HFFc6 (cell line): Measurements from ENCODE around the gene AOPEP. TPM values are rescaled to one million over a fixed set of nuclear protein-coding genes. Genes with fewer than 3 reads are reported as not detected.

ENCODE experiments used
- DNase-seq: peaks from one replicate; pipeline ENCODE4 v3.0.0-alpha.2; 2018
- H3K27ac Mint-ChIP-seq: 2 replicates; pipeline ENCODE4 v1.8.0; 2020; ENCODE audit warnings: mild to moderate bottlenecking, mixed read lengths
- H3K27me3 Mint-ChIP-seq: 2 replicates; pipeline ENCODE4 v1.8.0; 2021; ENCODE audit warnings: mild to moderate bottlenecking, moderate library complexity, mixed read lengths; ENCODE audit not compliant: insufficient read depth
- H3K36me3 Mint-ChIP-seq: 2 replicates; pipeline ENCODE4 v1.8.0; 2021; ENCODE audit warnings: low read depth, mixed read lengths
- H3K4me1 Mint-ChIP-seq: 2 replicates; pipeline ENCODE4 v1.8.0; 2020; ENCODE audit warnings: low read depth, mixed read lengths
- H3K4me3 Mint-ChIP-seq: 2 replicates; pipeline ENCODE4 v1.8.0; 2020; ENCODE audit warnings: mild to moderate bottlenecking, moderate library complexity, mixed read lengths
- H3K9me3 Mint-ChIP-seq: 2 replicates; pipeline ENCODE4 v1.8.0; 2020; ENCODE audit warnings: mild to moderate bottlenecking, mixed read lengths
- total RNA-seq, 6 experiments: library from RNA; stranded (reverse); fragmentation: NEBNext Ultra II Directional; extraction: Animal tissue kit (Norgen Biotek cat#: 25700); gene quantifications; 2 replicates in 1 of 6; 3 replicates in 5 of 6; pipeline ENCODE4 v1.2.3, GENCODE V29; 2021
- TF ChIP-seq, protein P1 (sequence below): fragments of 200-600 bp; sonication (generic); IDR thresholded peaks from 2 replicates; pipeline ENCODE4 v1.5.0; 2021; ENCODE audit warnings: antibody characterized with exemption, mild to moderate bottlenecking

AOPEP gene
- total RNA-seq, 6 experiments from 2014 or later: 32.2 to 46.6 (median 36.3) TPM

DNA sequence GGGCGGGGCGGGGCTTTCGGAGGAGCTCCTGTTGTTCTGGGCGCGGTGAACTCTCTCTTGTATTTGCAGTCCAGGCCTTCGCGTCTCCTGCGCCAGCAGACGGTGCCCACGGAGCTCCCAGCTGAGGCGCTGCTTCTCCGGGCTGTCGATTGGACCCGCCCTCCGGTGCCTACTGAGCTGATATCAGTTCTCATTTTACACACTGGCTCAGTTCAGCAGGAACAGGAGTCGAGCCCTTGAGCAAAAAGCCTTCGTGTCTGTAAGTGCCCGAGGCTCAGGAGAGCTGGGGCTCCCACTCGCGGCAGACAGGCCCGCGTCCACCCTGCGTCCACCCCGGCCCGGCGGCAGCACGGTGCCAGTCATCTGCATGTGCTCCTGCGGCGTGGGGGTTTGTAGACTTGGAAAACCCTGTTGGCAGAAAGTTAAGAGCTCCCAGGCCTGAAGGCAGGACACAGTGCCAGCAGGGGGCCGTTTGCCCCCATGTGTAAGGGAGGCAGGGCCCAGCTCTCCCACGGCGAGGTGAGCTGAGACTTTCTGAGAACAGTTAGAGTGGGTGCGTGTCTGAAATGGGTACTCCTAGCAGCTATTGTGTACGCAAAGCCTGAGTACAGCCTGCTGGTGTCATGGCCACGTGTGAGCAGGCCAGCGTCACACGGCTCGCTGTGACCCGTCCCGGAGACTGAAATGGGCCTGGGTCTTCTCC lies 359.5 kb downstream of the AOPEP start:
- peaks cover 59% of the 10 kb centered on the region for H3K36me3 Mint-ChIP-seq
- H3K4me1 Mint-ChIP-seq: peaks cover 5% of the 10 kb centered on the region; the same call in 1 of the 2 replicates
- H3K4me3 Mint-ChIP-seq: no peak overlapping the region
- H3K27me3 Mint-ChIP-seq: peaks cover 6% of the 10 kb centered on the region
- H3K27ac Mint-ChIP-seq: no peak overlapping the region
- H3K9me3 Mint-ChIP-seq: no peaks in the 10 kb centered on the region
- DNase-seq: no peak
- TF ChIP-seq, protein P1, sequence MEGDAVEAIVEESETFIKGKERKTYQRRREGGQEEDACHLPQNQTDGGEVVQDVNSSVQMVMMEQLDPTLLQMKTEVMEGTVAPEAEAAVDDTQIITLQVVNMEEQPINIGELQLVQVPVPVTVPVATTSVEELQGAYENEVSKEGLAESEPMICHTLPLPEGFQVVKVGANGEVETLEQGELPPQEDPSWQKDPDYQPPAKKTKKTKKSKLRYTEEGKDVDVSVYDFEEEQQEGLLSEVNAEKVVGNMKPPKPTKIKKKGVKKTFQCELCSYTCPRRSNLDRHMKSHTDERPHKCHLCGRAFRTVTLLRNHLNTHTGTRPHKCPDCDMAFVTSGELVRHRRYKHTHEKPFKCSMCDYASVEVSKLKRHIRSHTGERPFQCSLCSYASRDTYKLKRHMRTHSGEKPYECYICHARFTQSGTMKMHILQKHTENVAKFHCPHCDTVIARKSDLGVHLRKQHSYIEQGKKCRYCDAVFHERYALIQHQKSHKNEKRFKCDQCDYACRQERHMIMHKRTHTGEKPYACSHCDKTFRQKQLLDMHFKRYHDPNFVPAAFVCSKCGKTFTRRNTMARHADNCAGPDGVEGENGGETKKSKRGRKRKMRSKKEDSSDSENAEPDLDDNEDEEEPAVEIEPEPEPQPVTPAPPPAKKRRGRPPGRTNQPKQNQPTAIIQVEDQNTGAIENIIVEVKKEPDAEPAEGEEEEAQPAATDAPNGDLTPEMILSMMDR: peak; percentile 29

DNA sequence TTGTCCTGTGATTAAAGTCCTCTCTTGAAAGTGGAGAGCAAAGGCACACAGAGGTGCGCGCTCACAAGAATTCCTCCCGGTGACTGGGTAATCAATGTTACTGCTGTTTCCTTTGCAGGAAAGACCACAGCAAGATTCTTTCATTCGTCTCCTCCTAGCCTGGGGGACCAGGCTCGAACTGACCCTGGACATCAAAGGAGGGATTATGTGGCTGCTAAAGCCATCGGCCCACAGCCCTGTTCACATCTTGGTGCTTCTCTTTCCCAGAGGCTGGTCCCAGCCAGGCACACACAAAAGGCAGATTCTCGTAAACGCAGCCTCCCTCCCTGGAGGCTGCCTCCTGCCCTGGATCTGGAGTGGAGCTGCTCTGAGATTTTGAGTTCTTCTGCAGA lies 360.1 kb downstream of the AOPEP start:
- Mint-ChIP-seq H3K27ac (peak overlapping the region; percentile 3; the same call in 1 of the 2 replicates), H3K36me3 (peaks cover 55% of the 10 kb centered on the region), H3K4me1 (peaks cover 9% of the 10 kb centered on the region), H3K4me3 (peak overlapping the region; percentile 12; the same call in 1 of the 2 replicates), H3K27me3 (peaks cover 11% of the 10 kb centered on the region), H3K9me3 (no peaks in the 10 kb centered on the region; the same call in 1 of the 2 replicates)
- no peak for DNase-seq
- TF ChIP-seq, protein P1: no peak

DNA sequence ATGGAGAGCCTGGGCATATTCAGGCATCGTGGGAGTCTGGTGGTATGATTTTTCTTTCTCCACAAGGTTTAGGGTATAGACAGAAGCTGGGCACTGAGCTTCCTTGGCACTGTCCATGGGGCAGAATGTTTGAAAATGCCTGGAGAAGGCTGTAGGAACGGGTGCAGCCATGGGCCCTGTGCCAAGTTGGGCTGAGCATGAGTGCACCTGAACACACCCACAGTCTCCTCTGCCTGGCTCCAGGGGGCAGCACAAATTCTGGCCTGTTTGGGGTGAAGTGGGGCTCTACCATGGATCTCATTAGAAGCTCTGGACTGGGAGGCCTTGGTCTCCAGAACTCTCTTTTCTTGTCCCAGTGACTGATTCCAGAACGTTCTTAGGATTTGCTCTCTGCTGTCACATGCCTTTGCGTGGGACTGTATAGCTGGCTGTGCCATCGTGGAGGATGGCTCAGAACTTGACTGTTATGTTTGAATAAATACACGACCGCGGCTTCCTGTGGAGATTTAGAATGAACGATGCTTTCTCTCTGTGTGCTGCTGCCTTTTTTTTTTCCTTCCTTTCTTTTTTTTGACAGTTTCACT lies 361.3 kb downstream of the AOPEP start:
- H3K27ac Mint-ChIP-seq: peak overlapping the region; percentile 42; the same call in 1 of the 2 replicates
- H3K27me3 Mint-ChIP-seq: peaks cover 19% of the 10 kb centered on the region
- H3K9me3 Mint-ChIP-seq: no peaks in the 10 kb centered on the region; the same call in 1 of the 2 replicates
- DNase-seq: peak; percentile 7
- TF ChIP-seq, protein P1: peak; percentile 45
- no peak overlapping the region; the same call in 1 of the 2 replicates for H3K4me3 Mint-ChIP-seq
- H3K4me1 Mint-ChIP-seq: peaks cover 21% of the 10 kb centered on the region
- peaks cover 48% of the 10 kb centered on the region for H3K36me3 Mint-ChIP-seq

DNA sequence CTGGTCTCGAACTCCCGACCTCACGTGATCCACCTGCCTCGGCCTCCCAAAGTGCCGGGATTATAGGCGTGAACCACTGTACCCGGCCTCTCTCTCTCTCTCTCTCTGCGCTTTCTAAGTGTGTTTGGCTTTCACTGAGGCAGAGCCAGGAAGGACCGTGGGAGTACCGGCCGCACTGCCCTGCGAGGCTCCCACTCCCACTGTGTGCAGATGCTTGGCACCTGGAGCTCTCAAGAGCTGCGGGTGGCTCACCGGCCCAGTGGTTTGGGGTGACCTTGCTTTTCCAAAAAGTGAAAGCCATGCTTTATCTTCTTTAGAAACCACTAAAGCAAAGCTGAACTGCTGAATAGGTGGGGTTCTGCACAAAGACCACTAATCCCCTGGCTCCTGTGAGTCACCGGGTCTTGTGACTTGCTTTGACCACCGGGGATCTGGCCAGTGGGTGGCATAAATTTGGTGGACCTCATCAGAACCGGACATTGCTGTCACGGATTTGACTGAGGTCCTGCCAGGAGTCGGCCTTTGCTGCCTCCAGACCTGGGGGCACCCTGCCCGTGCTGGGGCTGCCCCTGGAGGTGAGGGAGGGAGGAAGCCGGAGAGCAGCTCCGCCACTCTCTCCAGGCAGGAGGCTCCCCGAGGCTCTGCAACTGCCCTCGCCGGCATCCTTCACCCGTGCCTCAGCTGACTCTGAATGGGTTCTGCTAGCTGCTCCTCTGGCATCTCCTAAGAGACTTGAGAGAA lies 362.1 kb downstream of the AOPEP start:
- DNase-seq: no peak
- Mint-ChIP-seq H3K4me1 (peaks cover 25% of the 10 kb centered on the region), H3K36me3 (peaks cover 44% of the 10 kb centered on the region), H3K4me3 (no peak overlapping the region), H3K27ac (peak overlapping the region; percentile 68; the same call in 1 of the 2 replicates), H3K27me3 (peaks cover 24% of the 10 kb centered on the region), H3K9me3 (no peaks in the 10 kb centered on the region; the same call in 1 of the 2 replicates)
- TF ChIP-seq, protein P1: no peak

DNA sequence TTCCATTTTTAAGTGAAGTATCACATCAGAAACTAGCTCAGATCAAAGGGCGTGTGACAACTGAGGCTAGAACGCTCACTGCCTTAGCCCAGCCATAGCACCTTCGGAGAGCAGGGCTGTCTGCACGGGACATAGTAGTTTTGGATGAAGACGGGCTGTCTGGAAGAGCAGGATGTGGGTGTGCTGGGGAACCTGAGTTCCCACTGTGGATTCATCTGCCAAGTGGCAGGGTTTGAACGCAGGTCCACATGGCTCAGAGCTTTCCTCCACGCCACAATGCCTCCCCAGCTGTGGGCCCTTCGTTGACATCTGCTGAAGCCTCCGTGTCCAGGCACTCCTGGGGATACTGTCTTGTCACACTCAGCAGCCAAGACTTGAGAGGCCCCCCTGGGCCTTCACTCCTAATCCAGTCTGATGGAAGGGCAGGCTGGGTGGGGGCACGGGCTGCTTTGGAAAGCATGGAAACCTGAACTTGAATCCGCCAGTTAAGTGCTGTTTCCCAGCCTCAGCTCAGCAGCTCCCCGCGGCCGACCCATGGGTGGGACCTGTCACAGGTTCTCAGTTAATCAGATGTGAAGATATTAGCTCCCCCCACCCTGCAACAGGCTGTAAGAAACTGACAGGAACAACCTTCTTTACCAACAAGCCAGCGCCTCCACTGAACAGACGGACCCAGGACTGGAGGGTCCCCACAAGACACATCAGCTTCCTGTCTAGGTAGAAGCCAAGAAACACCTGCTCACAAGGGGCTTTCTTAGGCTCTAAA lies 362.9 kb downstream of the AOPEP start:
- no peaks in the 10 kb centered on the region; the same call in 1 of the 2 replicates for H3K9me3 Mint-ChIP-seq
- no peak for DNase-seq
- TF ChIP-seq, protein P1: no peak
- H3K4me1 Mint-ChIP-seq: peaks cover 25% of the 10 kb centered on the region
- H3K27me3 Mint-ChIP-seq: peaks cover 27% of the 10 kb centered on the region
- H3K27ac Mint-ChIP-seq: peak overlapping the region; percentile 68; the same call in 1 of the 2 replicates
- H3K36me3 Mint-ChIP-seq: peaks cover 36% of the 10 kb centered on the region
- H3K4me3 Mint-ChIP-seq: no peak overlapping the region; the same call in 1 of the 2 replicates
